Measurements from ENCODE around the gene ALOX12B. TPM values are rescaled to one million over a fixed set of nuclear protein-coding genes. Genes with fewer than 3 reads are reported as not detected.

ALOX12B gene
- polyA plus RNA-seq, 1 donor: 2.8 TPM

DNA sequence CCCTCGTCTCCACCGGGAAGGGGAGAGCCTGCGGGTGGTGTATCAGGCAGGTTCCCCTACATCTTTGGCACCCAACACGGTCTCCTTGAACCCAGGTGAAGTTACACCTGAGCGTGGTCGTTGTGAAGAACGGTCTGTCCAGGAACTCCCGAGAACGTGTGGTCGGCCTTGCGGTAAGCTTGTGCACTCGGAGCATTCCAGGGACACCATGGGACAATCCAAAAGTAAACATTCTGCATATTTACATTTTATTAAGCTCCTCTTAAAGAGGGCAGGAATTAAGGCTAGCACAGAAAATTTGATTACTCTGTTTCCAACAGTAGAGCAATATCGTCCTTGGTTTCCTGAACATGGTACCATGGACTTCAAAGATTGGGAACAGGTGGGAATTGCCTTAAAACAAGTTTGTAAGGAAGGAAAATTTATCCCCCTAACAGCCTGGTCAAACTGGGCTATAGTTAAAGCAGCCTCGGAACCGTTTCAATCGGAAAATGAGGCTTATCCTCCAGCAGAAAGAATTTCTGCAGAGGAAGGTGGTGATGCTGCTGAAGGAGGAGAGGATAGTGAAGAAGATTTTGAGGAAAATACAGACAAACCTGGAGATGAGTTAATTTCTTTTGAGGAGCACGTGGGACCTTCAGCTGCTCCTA, 30.4 kb downstream of the ALOX12B start:
- H3K27ac ChIP-seq (ENCODE audit: low read length): peak overlapping the region; percentile 11
- no peak for DNase-seq
- no peaks in the 10 kb centered on the region for H3K36me3 ChIP-seq (ENCODE audit: control insufficient read depth, insufficient read depth, low read length)
- no peaks in the 10 kb centered on the region for H3K9me3 ChIP-seq (ENCODE audit: control insufficient read depth, low read depth, low read length)
- H3K27me3 ChIP-seq (ENCODE audit: control insufficient read depth, insufficient read depth, low read length): peaks cover 39% of the 10 kb centered on the region
- H3K4me1 ChIP-seq (ENCODE audit: control insufficient read depth, insufficient read depth, low read length): peaks cover 18% of the 10 kb centered on the region
- WGBS (ENCODE audit: insufficient coverage, low lambda C conversion rate): no CpG with 5 or more reads among the region's 17 CpGs
- no peak overlapping the region for H3K4me3 ChIP-seq (ENCODE audit: low read length)

DNA sequence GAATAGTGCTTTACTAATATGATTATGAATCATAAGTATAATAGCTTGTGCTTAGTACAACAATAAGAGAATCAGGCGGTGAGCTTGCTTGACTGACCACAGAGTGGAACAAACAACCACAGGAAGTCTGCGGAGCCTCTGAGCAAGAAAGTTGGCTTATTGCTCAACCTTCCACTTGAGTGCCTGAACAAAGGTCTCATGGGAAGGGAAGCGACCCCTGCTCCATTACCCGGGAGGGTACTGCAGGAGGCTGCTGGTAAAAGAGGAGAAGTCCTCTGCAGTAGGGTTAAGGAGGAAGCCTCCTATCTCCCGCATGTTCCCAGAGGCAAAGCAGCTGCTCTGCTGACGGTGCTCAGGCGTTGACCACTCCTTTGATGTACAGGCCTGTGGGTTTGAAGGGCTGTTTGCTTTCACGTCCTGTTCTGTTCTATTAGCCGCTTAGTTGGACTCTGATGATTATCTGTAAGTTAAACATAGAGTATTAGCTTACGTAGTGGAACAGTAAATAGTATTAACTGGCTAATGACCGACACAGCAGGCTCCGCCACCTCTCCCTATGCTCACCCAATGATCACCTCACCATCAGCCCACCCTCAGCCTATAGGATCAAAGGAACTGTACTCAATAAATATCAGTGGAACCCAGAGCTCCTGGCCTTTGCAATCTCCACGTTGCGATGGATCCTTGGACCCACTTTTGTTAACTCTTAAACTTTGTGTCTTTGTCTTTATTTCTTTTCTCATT, 31.1 kb downstream of the ALOX12B start:
- peak; percentile 64 to 90 for DNase-seq
- Histone ChIP-seq H3K36me3 (ENCODE audit: control insufficient read depth, insufficient read depth, low read length) (no peaks in the 10 kb centered on the region), H3K4me3 (ENCODE audit: low read length) (no peak overlapping the region), H3K27ac (ENCODE audit: low read length) (peak overlapping the region; percentile 21), H3K27me3 (ENCODE audit: control insufficient read depth, insufficient read depth, low read length) (peaks cover 33% of the 10 kb centered on the region), H3K4me1 (ENCODE audit: control insufficient read depth, insufficient read depth, low read length) (peaks cover 18% of the 10 kb centered on the region), H3K9me3 (ENCODE audit: control insufficient read depth, low read depth, low read length) (no peaks in the 10 kb centered on the region)
- WGBS (ENCODE audit: insufficient coverage, low lambda C conversion rate): no CpG with 5 or more reads among the region's 14 CpGs

DNA sequence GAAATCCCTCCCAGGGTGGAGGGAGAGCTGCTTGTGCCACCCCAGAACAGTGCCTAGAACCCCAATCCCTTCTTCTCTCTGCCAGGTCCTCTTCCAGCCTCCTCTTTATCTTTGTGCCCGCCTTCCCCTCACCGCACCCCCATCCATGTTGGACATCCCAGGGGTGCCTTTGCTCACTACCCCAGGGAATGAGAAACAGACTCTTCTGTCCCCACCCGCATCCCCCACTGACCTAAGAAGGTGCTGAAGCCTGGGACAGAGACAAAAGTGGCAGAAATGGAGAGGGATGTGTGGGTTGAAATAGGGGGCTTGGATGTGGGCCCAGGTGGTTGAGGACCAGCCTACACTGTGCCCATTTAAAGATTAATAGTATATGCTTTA, 31.7 kb downstream of the ALOX12B start:
- no peak for DNase-seq
- Histone ChIP-seq H3K9me3 (ENCODE audit: control insufficient read depth, low read depth, low read length) (no peaks in the 10 kb centered on the region), H3K4me1 (ENCODE audit: control insufficient read depth, insufficient read depth, low read length) (peaks cover 18% of the 10 kb centered on the region), H3K27ac (ENCODE audit: low read length) (peak overlapping the region; percentile 21), H3K36me3 (ENCODE audit: control insufficient read depth, insufficient read depth, low read length) (no peaks in the 10 kb centered on the region), H3K4me3 (ENCODE audit: low read length) (no peak overlapping the region), H3K27me3 (ENCODE audit: control insufficient read depth, insufficient read depth, low read length) (peaks cover 28% of the 10 kb centered on the region)
- WGBS (ENCODE audit: insufficient coverage, low lambda C conversion rate): no CpG with 5 or more reads among the region's 3 CpGs

DNA sequence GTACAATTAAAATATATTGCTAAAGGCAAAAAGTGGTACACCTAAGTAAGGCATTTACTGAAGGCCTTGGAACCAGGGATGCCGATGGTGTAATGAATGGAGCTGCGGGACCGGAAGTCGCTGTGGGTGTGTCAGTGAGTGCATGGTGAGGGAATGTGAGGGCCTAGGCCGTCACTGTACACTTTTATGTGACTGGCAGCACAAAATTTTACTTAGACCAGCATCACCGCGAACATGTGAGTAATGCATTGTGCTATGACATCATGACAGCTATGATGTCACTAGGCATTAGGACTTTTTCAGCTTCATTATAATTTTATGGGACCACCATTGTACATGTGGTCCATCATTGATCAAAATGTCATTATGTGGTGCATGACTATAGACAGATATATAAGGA, 33.9 kb downstream of the ALOX12B start:
- H3K27me3 ChIP-seq (ENCODE audit: control insufficient read depth, insufficient read depth, low read length): peaks cover 6% of the 10 kb centered on the region
- H3K36me3 ChIP-seq (ENCODE audit: control insufficient read depth, insufficient read depth, low read length): no peaks in the 10 kb centered on the region
- H3K4me3 ChIP-seq (ENCODE audit: low read length): no peak overlapping the region
- WGBS (ENCODE audit: insufficient coverage, low lambda C conversion rate): 90% methylated on average over 2 of the region's 7 CpGs
- no peak for DNase-seq
- peaks cover 18% of the 10 kb centered on the region for H3K4me1 ChIP-seq (ENCODE audit: control insufficient read depth, insufficient read depth, low read length)
- no peaks in the 10 kb centered on the region for H3K9me3 ChIP-seq (ENCODE audit: control insufficient read depth, low read depth, low read length)
- H3K27ac ChIP-seq (ENCODE audit: low read length): no peak overlapping the region

GRCh38 chr17:8052256-8053252, 35.0 kb downstream of the ALOX12B start:
- no peak overlapping the region for H3K27ac ChIP-seq (ENCODE audit: low read length)
- DNase-seq: no peak
- H3K4me1 ChIP-seq (ENCODE audit: control insufficient read depth, insufficient read depth, low read length): peaks cover 18% of the 10 kb centered on the region
- H3K4me3 ChIP-seq (ENCODE audit: low read length): no peak overlapping the region
- no peaks in the 10 kb centered on the region for H3K9me3 ChIP-seq (ENCODE audit: control insufficient read depth, low read depth, low read length)
- WGBS (ENCODE audit: insufficient coverage, low lambda C conversion rate): 95% methylated on average over 2 of the region's 6 CpGs
- no peaks in the 10 kb centered on the region for H3K36me3 ChIP-seq (ENCODE audit: control insufficient read depth, insufficient read depth, low read length)
- no peaks in the 10 kb centered on the region for H3K27me3 ChIP-seq (ENCODE audit: control insufficient read depth, insufficient read depth, low read length)

GRCh38 chr17:8051831-8052230, 35.7 kb downstream of the ALOX12B start:
- Histone ChIP-seq H3K27ac (ENCODE audit: low read length) (no peak overlapping the region), H3K4me3 (ENCODE audit: low read length) (no peak overlapping the region), H3K27me3 (ENCODE audit: control insufficient read depth, insufficient read depth, low read length) (no peaks in the 10 kb centered on the region), H3K36me3 (ENCODE audit: control insufficient read depth, insufficient read depth, low read length) (no peaks in the 10 kb centered on the region), H3K4me1 (ENCODE audit: control insufficient read depth, insufficient read depth, low read length) (peaks cover 10% of the 10 kb centered on the region), H3K9me3 (ENCODE audit: control insufficient read depth, low read depth, low read length) (no peaks in the 10 kb centered on the region)
- no peak for DNase-seq
- no CpG with 5 or more reads among the region's 7 CpGs for WGBS (ENCODE audit: insufficient coverage, low lambda C conversion rate)

- WGBS (ENCODE audit: insufficient coverage, low lambda C conversion rate): no CpG with 5 or more reads among the region's 8 CpGs
- Histone ChIP-seq H3K4me1 (ENCODE audit: control insufficient read depth, insufficient read depth, low read length) (no peaks in the 10 kb centered on the region), H3K4me3 (ENCODE audit: low read length) (no peak overlapping the region), H3K36me3 (ENCODE audit: control insufficient read depth, insufficient read depth, low read length) (no peaks in the 10 kb centered on the region), H3K9me3 (ENCODE audit: control insufficient read depth, low read depth, low read length) (no peaks in the 10 kb centered on the region), H3K27me3 (ENCODE audit: control insufficient read depth, insufficient read depth, low read length) (no peaks in the 10 kb centered on the region), H3K27ac (ENCODE audit: low read length) (no peak overlapping the region)
- no peak for DNase-seq
These were observed 38.8 kb downstream of the ALOX12B start for GRCh38 chr17:8048736-8049135.

DNA sequence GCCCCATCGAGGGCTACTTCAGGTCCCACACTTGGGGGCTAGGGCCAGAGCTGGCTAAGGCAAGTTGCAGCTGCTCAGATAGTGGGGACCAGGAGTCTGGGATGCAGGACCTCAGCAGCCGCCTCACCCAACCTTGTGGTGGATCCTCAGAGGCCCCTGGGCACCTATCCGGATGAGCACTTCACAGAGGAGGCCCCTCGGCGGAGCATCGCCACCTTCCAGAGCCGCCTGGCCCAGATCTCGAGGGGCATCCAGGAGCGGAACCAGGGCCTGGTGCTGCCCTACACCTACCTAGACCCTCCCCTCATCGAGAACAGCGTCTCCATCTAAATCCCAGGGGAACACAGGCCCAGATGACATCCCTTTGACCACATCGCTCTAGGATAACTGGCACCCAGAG, 39.3 kb downstream of the ALOX12B start:
- Histone ChIP-seq H3K4me3 (ENCODE audit: low read length) (no peak overlapping the region), H3K4me1 (ENCODE audit: control insufficient read depth, insufficient read depth, low read length) (no peaks in the 10 kb centered on the region), H3K27ac (ENCODE audit: low read length) (no peak overlapping the region), H3K36me3 (ENCODE audit: control insufficient read depth, insufficient read depth, low read length) (no peaks in the 10 kb centered on the region), H3K27me3 (ENCODE audit: control insufficient read depth, insufficient read depth, low read length) (no peaks in the 10 kb centered on the region), H3K9me3 (ENCODE audit: control insufficient read depth, low read depth, low read length) (no peaks in the 10 kb centered on the region)
- no CpG with 5 or more reads among the region's 12 CpGs for WGBS (ENCODE audit: insufficient coverage, low lambda C conversion rate)
- no peak for DNase-seq

- Histone ChIP-seq H3K27ac (ENCODE audit: low read length) (no peak overlapping the region), H3K4me1 (ENCODE audit: control insufficient read depth, insufficient read depth, low read length) (no peaks in the 10 kb centered on the region), H3K4me3 (ENCODE audit: low read length) (no peak overlapping the region), H3K27me3 (ENCODE audit: control insufficient read depth, insufficient read depth, low read length) (no peaks in the 10 kb centered on the region), H3K9me3 (ENCODE audit: control insufficient read depth, low read depth, low read length) (no peaks in the 10 kb centered on the region), H3K36me3 (ENCODE audit: control insufficient read depth, insufficient read depth, low read length) (no peaks in the 10 kb centered on the region)
- WGBS (ENCODE audit: insufficient coverage, low lambda C conversion rate): no CpG with 5 or more reads among the region's 4 CpGs
- no peak for DNase-seq
These were observed 39.8 kb downstream of the ALOX12B start for GRCh38 chr17:8047769-8048110.

Data from large intestine (tissue), 3 donors.